Activated naive CD4-positive, alpha-beta T cell treated with anti-CD3 and anti-CD28 coated beads, Interleukin-2, amount 50 U/mL, for 72 hours (primary cell): ENCODE results near the gene TNNT3. TPM values are rescaled to one million over a fixed set of nuclear protein-coding genes. Genes with fewer than 3 reads are reported as not detected.
"Not testable (repeated sequence)": the region's sequence is repeated elsewhere in the genome, so short reads cannot be mapped to it uniquely, and the experiment has no call there.

Source experiments
- ATAC-seq, 2 donors: fragments of 150-1000 bp; cut with Tn5 transposase; 2 replicates each; pipeline ENCODE4 v1.10.0; 2021; ENCODE audit warnings: mild to moderate bottlenecking in 2 of 2, moderate library complexity in 2 of 2
- DNase-seq, 2 donors: peaks; one replicate each; pipeline ENCODE4 v3.0.0; 2021 to 2022; ENCODE audit warnings: low spot score in 2 of 2
- H3K27ac Mint-ChIP-seq, 2 donors: one replicate each; pipeline ENCODE4 v1.8.0; 2022; ENCODE audit warnings: mild to moderate bottlenecking in 2 of 2, mixed read lengths in 2 of 2
- H3K36me3 Mint-ChIP-seq, 2 donors: one replicate each; pipeline ENCODE4 v1.8.0; 2022; ENCODE audit warnings: mixed read lengths in 2 of 2
- H3K9me3 Mint-ChIP-seq, 2 donors: one replicate each; pipeline ENCODE4 v1.8.0; 2022; ENCODE audit warnings: mixed read lengths in 2 of 2
- total RNA-seq, 2 donors: library from RNA; stranded (reverse); gene quantifications; one replicate each; pipeline ENCODE4 v1.2.3, GENCODE V29; 2022

Gene TNNT3
- total RNA-seq, result 10 to 100 TPM; 10.3 to 12.9 TPM

DNA sequence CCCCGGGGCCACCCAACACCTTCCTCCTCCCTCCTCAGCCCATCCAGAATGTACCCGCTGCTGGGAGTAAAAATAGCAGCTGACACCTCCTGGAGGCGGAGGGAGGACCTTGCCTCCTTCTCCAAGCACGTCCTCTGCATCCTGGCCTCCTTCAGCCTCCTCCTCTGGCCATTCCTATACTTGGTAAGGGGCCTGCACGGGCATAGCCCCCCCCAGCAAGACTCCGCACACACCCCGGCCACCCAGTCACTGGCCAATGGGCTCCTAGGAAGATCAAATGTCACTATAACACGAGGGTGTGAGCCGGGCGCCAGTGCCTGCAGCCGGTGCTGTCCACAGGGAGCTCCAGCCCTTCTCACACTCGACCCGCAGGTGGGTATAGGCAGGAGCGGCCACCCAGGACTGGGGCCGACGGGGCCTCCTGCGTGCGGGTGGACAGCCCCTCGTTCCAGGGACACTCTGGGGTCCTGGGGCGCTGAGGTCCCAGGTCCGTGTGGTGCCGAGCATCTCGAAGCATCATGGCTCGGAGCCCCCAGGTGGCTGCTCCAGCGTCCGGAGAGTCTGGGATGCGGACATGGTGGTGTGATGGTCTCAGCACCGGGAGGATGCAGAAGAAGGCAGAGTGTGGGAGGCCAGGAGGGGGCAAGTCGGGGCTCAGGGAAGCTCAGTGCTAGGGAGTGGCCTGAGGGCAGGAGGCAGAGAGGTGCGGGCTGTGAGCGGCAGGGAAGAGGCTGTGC lies at the start of gene TNNT3:
TNNT3 (plus strand) TSS at position 313 of the 737 bp plus-strand sequence. CDS start 3,172 bp downstream, outside the sequence.
- no peak for DNase-seq
- Mint-ChIP-seq H3K36me3 (peaks cover 0 to 9% of the 10 kb centered on the region in 2 donors), H3K27ac (peak within 1 kb of the TSS in 1 of 2 donors; percentile 72), H3K9me3 (peaks cover 0 to 8% of the 10 kb centered on the region in 2 donors)
- no peak for ATAC-seq

DNA sequence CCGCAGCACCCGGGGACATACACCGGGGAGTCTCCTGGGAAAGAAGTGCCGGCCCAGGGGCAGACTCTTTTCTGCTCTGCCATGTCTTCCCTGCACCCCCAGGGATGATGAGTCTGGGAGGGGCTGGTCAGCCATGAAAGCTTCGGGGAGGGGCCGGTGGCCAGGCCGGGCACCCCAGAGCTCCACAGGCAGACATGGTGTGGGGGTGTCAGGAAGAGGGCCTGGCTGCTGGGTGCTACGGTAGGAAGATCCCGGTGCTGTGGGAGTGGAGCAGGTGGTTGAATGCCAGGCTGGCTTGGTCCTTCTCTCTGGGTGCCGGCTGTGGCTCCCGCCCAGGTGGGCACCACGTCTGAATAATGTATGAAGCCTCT lies 49.2 kb upstream of the TNNT3 start:
- H3K9me3 Mint-ChIP-seq, result no peaks in the 10 kb centered on the region

DNA sequence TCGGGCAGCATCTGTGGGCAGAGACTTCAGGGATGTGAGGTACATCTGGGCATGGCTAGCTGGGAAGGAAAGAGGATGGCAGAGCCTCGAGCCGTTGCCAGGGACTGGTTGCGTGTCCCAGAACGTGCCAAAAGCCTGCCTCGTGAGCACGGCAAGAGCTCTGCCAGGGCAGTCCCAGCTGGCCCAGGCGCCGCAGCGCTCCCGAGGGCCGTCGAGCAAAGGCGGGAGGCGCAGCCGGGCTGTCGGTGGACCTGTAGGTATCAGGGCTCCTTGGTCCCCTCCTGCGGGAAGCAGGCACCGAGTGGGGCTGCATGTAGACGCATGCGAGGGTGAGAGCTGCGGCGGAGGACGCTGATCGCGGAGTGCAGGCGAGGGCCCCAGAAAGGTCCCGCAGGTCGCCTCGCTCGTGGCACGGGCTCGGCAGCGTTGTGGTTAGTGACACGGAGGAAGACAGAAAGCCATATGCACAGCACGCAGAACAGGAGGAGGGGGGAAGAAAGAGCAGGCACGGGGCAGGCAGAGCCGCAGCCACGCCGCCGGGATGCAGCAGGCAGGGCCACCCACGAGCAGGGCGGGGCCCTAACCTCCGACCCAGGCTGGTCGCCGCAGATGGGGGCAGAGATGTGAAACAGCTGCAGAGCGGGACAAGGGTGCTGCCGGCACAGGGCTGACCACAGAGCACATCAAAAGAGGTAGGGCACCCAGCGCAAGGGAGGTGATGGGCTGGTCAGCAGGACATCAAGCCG lies 48.6 kb upstream of the TNNT3 start:
- no peak for DNase-seq
- peak overlapping the region; percentile 16 to 29 for H3K27ac Mint-ChIP-seq
- no peaks in the 10 kb centered on the region for H3K9me3 Mint-ChIP-seq
- H3K36me3 Mint-ChIP-seq, result no peaks in the 10 kb centered on the region
- peak; percentile 37 to 69 for ATAC-seq

More for the DNA sequence above, 49.2 kb upstream of the TNNT3 start:
- ATAC-seq, result no peak
- peak overlapping the region; percentile 16 to 29 for H3K27ac Mint-ChIP-seq
- no peak for DNase-seq
- H3K36me3 Mint-ChIP-seq, result no peaks in the 10 kb centered on the region

DNA sequence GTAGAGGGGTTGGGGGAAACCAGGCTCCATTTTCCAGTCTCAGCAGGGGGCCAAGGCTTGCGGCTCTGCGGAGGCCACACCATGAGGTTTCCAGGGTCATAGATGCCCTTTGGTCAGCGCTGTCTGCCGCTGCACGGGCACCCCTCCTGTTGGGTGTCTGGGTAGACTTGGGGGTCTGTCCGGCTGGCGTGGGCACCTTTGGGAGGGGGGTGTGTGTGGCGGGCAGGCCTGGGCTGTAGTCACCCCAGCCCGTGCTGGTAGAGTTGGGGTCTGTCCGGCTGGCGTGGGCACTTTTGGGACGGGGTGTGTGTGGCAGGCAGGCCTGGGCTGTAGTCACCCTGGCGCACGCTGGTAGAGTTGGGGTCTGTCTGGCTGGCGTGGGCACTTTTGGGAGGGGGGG lies 48.0 kb upstream of the TNNT3 start:
- no peak for DNase-seq
- Mint-ChIP-seq H3K36me3 (no peaks in the 10 kb centered on the region), H3K27ac (peak overlapping the region in 1 of 2 donors; percentile 63), H3K9me3 (no peaks in the 10 kb centered on the region)
- ATAC-seq, result no peak

DNA sequence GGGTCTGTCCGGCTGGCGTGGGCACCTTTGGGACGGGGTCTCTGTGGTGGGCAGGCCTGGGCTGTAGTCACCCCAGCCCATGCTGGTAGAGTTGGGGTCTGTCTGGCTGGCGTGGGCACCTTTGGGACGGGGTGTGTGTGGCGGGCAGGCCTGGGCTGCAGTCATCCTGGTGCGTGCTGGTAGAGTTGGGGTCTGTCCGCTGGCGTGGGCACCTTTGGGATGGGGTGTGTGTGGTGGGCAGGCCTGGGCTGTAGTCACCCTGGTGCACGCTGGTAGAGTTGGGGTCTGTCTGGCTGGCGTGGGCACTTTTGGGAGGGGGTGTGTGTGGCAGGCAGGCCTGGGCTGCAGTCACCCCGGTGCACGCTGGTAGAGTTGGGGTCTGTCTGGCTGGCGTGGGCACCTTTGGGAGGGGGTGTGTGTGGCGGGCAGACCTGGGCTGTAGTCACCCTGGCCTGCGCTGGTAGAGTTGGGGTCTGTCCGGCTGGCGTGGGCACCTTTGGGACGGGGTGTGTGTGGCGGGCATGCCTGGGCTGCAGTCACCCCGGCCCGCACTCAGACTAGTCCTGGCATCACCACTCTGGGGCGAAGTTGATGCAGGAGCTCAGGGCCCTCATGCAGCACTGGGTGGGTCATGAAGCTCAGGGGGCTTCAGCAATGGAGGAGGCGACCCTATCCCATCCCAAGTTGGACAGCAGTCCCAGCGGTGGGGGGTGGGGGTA lies 47.1 kb upstream of the TNNT3 start:
- Mint-ChIP-seq H3K27ac (peak overlapping the region in 1 of 2 donors; percentile 63), H3K9me3 (no peaks in the 10 kb centered on the region), H3K36me3 (no peaks in the 10 kb centered on the region)
- no peak for DNase-seq
- ATAC-seq, result no peak

- H3K27ac Mint-ChIP-seq, result peak overlapping the region in 1 of 2 donors; percentile 63
- peak in 1 of 2 donors; percentile 5 for ATAC-seq
- no peak for DNase-seq
- no peaks in the 10 kb centered on the region for H3K36me3 Mint-ChIP-seq
- no peaks in the 10 kb centered on the region for H3K9me3 Mint-ChIP-seq
Observed at GRCh38 chr11:1873048-1873812, 46.3 kb upstream of the TNNT3 start.

- not testable (repeated sequence) for ATAC-seq, H3K9me3 Mint-ChIP-seq, H3K36me3 Mint-ChIP-seq, DNase-seq
- peak overlapping the region in 1 of 2 donors; percentile 60 for H3K27ac Mint-ChIP-seq
Observed at GRCh38 chr11:1873813-1874150, 45.7 kb upstream of the TNNT3 start.

GRCh38 chr11:1874441-1875092 lies 44.9 kb upstream of the TNNT3 start:
- not testable (repeated sequence) for DNase-seq, H3K27ac Mint-ChIP-seq

GRCh38 chr11:1875093-1875850 lies 44.2 kb upstream of the TNNT3 start:
- no peak for ATAC-seq
- no peak for DNase-seq

More at GRCh38 chr11:1874441-1875092, 44.9 kb upstream of the TNNT3 start:
- not testable (repeated sequence) for ATAC-seq, H3K36me3 Mint-ChIP-seq, H3K9me3 Mint-ChIP-seq

DNA sequence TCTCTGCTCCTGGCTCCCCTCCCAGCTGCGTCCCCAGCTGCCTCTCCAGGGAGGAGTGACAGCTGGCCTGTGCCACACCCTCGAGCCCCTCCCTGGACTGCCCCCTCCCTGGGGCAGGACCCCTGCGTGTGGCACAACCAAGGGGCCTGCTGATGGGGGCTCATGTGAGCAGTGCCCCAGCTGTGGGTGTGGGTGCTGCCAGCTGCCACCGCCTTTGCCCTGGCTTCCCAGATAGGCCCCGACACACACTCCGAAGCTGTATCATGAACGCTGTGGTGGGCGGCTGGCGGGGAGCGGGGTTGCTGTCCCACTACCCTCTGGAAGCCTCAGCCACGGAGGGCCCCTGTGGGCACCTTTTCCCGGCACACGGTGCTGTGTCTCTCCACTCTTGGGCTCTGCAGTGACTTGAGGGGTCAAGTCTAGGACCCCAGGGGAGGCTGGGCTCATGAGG lies 43.6 kb upstream of the TNNT3 start:
- not testable (repeated sequence) for H3K27ac Mint-ChIP-seq, H3K36me3 Mint-ChIP-seq, H3K9me3 Mint-ChIP-seq, DNase-seq, ATAC-seq

More at GRCh38 chr11:1875093-1875850, 44.2 kb upstream of the TNNT3 start:
- H3K36me3 Mint-ChIP-seq, result no peaks in the 10 kb centered on the region
- peak overlapping the region in 1 of 2 donors; percentile 72 for H3K27ac Mint-ChIP-seq
- H3K9me3 Mint-ChIP-seq, result no peaks in the 10 kb centered on the region

DNA sequence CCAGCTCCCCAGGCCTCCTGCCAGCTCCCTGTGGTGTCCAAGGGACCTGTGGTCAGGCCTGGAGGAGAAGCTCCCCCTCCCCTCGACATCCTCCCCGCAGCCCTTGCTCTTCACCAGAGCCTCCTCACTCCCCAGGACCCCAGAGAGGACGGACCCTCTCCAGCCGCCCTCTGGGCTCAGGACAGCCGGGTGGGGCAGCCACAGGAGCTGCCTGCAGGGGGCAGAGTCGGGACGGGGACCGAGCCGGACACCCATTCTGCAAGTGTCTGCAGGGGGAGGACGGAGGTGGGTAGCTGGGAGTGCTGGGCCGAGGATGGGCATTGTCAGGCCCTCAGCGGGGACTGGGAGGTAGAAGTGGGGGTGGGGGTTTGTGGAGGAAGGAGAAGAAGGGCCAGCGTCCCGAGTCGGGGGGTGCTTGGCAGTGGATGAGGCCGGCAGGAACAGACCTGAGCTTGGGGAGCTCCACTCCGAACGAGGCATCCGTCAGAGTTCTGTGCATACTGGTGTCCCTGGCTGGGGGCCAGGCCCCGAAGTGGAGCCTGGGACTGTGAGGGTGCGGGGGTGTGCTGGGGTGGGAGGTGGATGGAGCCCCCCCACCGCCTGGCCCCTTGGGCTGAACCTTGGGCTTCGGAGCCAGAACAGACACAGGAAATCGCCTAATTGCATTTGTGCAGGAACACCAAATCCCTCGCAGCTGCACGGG lies 43.0 kb upstream of the TNNT3 start:
- ATAC-seq (no peak), DNase-seq (no peak)
- no peaks in the 10 kb centered on the region for H3K9me3 Mint-ChIP-seq
- no peaks in the 10 kb centered on the region for H3K36me3 Mint-ChIP-seq
- peak overlapping the region in 1 of 2 donors; percentile 22 for H3K27ac Mint-ChIP-seq

GRCh38 chr11:1877211-1878136 lies 42.0 kb upstream of the TNNT3 start:
- no peaks in the 10 kb centered on the region for H3K36me3 Mint-ChIP-seq
- ATAC-seq (no peak), DNase-seq (no peak)
- H3K9me3 Mint-ChIP-seq, result no peaks in the 10 kb centered on the region
- H3K27ac Mint-ChIP-seq, result no peak overlapping the region

DNA sequence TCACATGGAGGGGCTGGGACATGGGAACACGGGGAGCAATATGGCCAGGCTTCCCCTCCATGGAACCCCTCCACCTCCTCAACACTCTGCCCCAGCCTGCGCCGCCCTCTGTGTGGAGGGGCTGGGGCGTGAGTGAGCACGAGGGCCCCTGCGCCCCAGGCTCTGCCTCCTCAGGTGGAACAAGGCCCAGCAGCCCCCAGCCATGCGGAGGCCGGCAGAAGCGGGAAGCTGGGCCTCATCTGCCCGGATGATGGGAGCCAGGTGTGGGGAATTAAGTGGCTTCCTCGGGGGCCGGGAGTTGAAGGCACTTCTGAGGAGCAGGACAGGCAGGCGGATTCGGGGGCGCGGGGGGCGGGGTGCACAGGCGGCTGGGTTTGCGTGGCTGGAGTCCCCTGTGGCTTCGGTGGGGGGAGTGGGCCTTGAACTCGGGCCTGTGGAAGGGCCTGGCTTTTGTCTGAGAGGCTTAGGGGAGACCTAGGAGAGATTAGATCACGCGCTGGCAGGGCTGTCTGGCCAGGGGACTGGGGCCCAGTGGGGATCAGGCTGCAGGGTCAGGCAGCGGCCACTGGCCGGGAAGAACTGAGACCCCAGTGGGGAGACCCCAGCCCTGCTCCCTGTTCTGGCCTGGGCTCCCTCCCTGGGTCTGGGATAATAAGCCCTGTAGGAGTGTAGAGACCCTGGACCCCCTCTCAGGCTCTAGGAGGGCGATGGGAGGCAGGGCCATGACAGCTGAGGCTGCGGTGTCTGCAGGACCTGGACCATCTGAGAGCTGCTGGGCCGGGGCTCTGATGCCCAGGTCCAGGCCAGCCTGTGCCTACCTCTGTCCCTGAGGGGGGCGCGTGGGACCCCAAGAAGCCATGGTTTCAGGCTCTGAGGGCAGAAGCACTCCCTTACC lies 41.1 kb upstream of the TNNT3 start:
- peak in 1 of 2 donors; percentile 2 for DNase-seq
- Mint-ChIP-seq H3K9me3 (no peaks in the 10 kb centered on the region), H3K36me3 (no peaks in the 10 kb centered on the region), H3K27ac (no peak overlapping the region)
- no peak for ATAC-seq
